GM12878 (cell line): ENCODE results near the gene NUP205. TPM values are rescaled to one million over a fixed set of nuclear protein-coding genes. Genes with fewer than 3 reads are reported as not detected.

ENCODE experiments used
- CBX5 ChIP-seq: sonication (generic); IDR thresholded peaks from 2 replicates; pipeline ENCODE4 v1.6.1; 2016; ENCODE audit warnings: low read depth, moderate library complexity, mild to moderate bottlenecking, inconsistent platforms
- EGR1 ChIP-seq, 2 experiments: IDR thresholded peaks; 1 replicate in 1 of 2; 2 replicates in 1 of 2; pipeline ENCODE4 v1.6.1; 2011 to 2012; ENCODE audit warnings: low read depth in 2 of 2, low read length in 2 of 2, borderline replicate concordance in 1 of 2, mild to moderate bottlenecking in 1 of 2, moderate library complexity in 1 of 2
- GATAD2B ChIP-seq: fragments of 450-650 bp; conservative IDR thresholded peaks from 2 replicates; pipeline ENCODE4 v1.6.1; 2017; ENCODE audit warnings: low read depth, mild to moderate bottlenecking, moderate library complexity
- MTA3 ChIP-seq: IDR thresholded peaks from 2 replicates; pipeline ENCODE4 v1.6.1; 2012; ENCODE audit warnings: low read length, inconsistent platforms, borderline replicate concordance
- MYB ChIP-seq: fragments of 150-350 bp; IDR thresholded peaks from 2 replicates; pipeline ENCODE4 v1.6.1; 2014; ENCODE audit warnings: mild to moderate bottlenecking, low read depth, low read length, borderline replicate concordance
- NR2C2 ChIP-seq: IDR thresholded peaks from 2 replicates; pipeline ENCODE4 v1.6.1; 2011; ENCODE audit warnings: borderline replicate concordance, low read depth; ENCODE audit not compliant: control insufficient read depth, insufficient read length
- NR2F1 ChIP-seq: fragments of 450-650 bp; conservative IDR thresholded peaks from 2 replicates; pipeline ENCODE4 v1.6.1; 2017; ENCODE audit warnings: mild to moderate bottlenecking
- PBX3 ChIP-seq: IDR thresholded peaks from 2 replicates; pipeline ENCODE4 v1.6.1; 2011; ENCODE audit warnings: mild to moderate bottlenecking, low read depth, low read length, moderate library complexity; ENCODE audit not compliant: insufficient replicate concordance
- POLR2A ChIP-seq: IDR thresholded peaks from 2 replicates; pipeline ENCODE4 v1.6.1; 2011; ENCODE audit warnings: low read depth, mild to moderate bottlenecking, low read length
- RELA ChIP-seq: fragments of 450-650 bp; IDR thresholded peaks from 2 replicates; pipeline ENCODE4 v1.8.0; 2014; ENCODE audit warnings: borderline replicate concordance; ENCODE audit not compliant: partially characterized antibody
- SPI1 ChIP-seq: IDR thresholded peaks from 2 replicates; pipeline ENCODE4 v1.6.1; 2011; ENCODE audit warnings: low read depth, mild to moderate bottlenecking, low read length, moderate library complexity, borderline replicate concordance; ENCODE audit not compliant: insufficient read depth
- SRF ChIP-seq, 2 experiments: IDR thresholded peaks; 2 replicates each; pipeline ENCODE4 v1.6.1; 2011; ENCODE audit warnings: low read depth in 2 of 2, low read length in 2 of 2, mild to moderate bottlenecking in 1 of 2, moderate library complexity in 1 of 2
- ZBTB33 ChIP-seq: fragments of 450-650 bp; IDR thresholded peaks from 2 replicates; pipeline ENCODE4 v1.6.1; 2017; ENCODE audit warnings: mild to moderate bottlenecking
- ZBTB4 ChIP-seq: fragments of 450-650 bp; formaldehyde crosslinking; IDR thresholded peaks from 2 replicates; pipeline ENCODE4 v1.4.0; 2022; ENCODE audit warnings: mild to moderate bottlenecking, moderate library complexity
- ZNF24 ChIP-seq: fragments of 450-650 bp; IDR thresholded peaks from 2 replicates; pipeline ENCODE4 v1.6.1; 2017; ENCODE audit warnings: antibody characterized with exemption, mild to moderate bottlenecking
- polyA plus RNA-seq, 11 experiments: library from polyadenylated mRNA; depleted of rRNA in 4 of 11; unstranded in 6 of 11; stranded (reverse) in 5 of 11; fragments of >200 nt; fragmentation: Nextera tagmentation in 4 of 11; fragmentation: Illumina TruSeq in 1 of 11; extraction: Ambion mirVana in 4 of 11; extraction: Trizol in 1 of 11; gene quantifications; 1 replicate in 1 of 11; 2 replicates in 10 of 11; pipeline versions ENCODE4 v1.2.1 to v1.2.3, GENCODE V29; 2011 to 2016; ENCODE audit warnings: inconsistent platforms in 2 of 11, missing spikeins in 2 of 11, low read depth in 1 of 11
- total RNA-seq, 4 experiments: library from RNA; depleted of rRNA in 3 of 4; stranded (reverse); fragments of >200 nt in 3 of 4; fragmentation: Illumina TruSeq in 1 of 4; extraction: Trizol in 1 of 4; gene quantifications; 2 replicates each; pipeline versions ENCODE4 v1.2.1 to v1.2.3, GENCODE V29; 2013 to 2021

NUP205 gene
- total and polyA plus RNA-seq, 10 of the 15 experiments (the other 5 are each of a cell fraction or from before 2014, with no cell fraction given), result 41.4 to 110 (median 85.9) TPM

GRCh38 chr7:135662373-135663114 lies 104.8 kb downstream of the NUP205 start, which contains the start of gene STMP1 (continued):
- TF ChIP-seq NR2C2 (no peak), RELA (peak; percentile 18), MTA3 (no peak), MYB (no peak), ZBTB4 (no peak), PBX3 (no peak), EGR1 (IDR thresholded peaks at IDR 0.05; ENCODE audit: borderline replicate concordance in 1 of 2, low read depth in 2 of 2, low read length in 2 of 2) (peak in 1 of 2 experiments; percentile 69; a peak in 2 of 3 replicates), NR2F1 (peak; percentile 94), ZNF24 (peak; percentile 64; the same call in 1 of the 2 replicates), POLR2A (peak; percentile 97), ZBTB33 (no peak), SPI1 (0 out of 2 replicates have a peak, but pooled peaks have one; percentile 1), CBX5 (peak; percentile 87; the same call in 1 of the 2 replicates), SRF (IDR thresholded peaks at IDR 0.05; ENCODE audit: low read depth in 2 of 2, low read length in 2 of 2) (peak in 1 of 2 experiments; percentile 73; a peak in 2 of 4 replicates), GATAD2B (peak; percentile 69)
